Stimulated activated CD4-positive, alpha-beta T cell treated with anti-CD3 and anti-CD28 coated beads, Interleukin-15, amount 100 ng/mL, for 48 hours (primary cell): Measurements from ENCODE around the gene UBE2C.

Experiments
- DNase-seq, 2 donors: peaks; one replicate each; pipeline ENCODE4 v3.0.0-alpha.2; 2020; ENCODE audit warnings: low read depth in 2 of 2

The UBE2C gene

GRCh38 chr20:45859916-45860315, 47.5 kb downstream of the UBE2C start:
- no peak for DNase-seq

- DNase-seq, result no peak
Observed at GRCh38 chr20:45860560-45861220, 48.2 kb downstream of the UBE2C start.

- DNase-seq, result no peak
Observed at GRCh38 chr20:45861221-45862075, 49.0 kb downstream of the UBE2C start.

- DNase-seq, result no peak
Observed at GRCh38 chr20:45863543-45864470, 51.4 kb downstream of the UBE2C start.

- DNase-seq, result no peak
Observed at GRCh38 chr20:45866454-45866853, 54.0 kb downstream of the UBE2C start.
